ENCODE data around the gene ZDHHC20. TPM values are rescaled to one million over a fixed set of nuclear protein-coding genes. Genes with fewer than 3 reads are reported as not detected.

The ZDHHC20 gene
- total RNA-seq, 3 donors from 2014 or later, result 55.2 to 77.4 (median 74.4) TPM

DNA sequence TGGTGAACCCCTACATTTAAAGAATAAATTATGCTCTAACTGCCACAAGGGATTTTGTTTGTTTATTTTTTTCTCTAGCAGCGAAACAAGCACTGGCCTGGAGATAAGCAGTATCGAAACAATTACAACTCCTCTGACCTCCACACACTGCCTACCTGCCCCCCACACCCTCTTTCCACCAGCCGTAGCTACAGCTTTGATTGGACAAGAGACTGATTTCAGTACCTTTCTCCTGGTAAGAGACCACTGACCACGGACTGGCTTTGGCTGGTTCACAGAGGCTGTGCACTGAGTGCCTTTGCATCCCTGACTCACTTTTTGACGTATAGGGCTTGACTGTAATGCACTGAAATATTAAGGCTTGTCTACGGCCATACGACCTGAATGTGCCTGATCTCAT, 7.4 kb upstream of the ZDHHC20 start:
- no peaks in the 10 kb centered on the region for H3K4me1 ChIP-seq (ENCODE audit: low read depth)
- intact Hi-C loops (cut with DNase I, micrococcal nuclease), result no loop called here
- DNase-seq (no peak), ATAC-seq (peak; percentile 14)
- no peaks in the 10 kb centered on the region for H3K36me3 ChIP-seq (ENCODE audit: low read depth)
- H3K9me3 ChIP-seq, result peaks cover 3% of the 10 kb centered on the region
- no peak overlapping the region for H3K4me3 ChIP-seq
- TF ChIP-seq, protein P1, sequence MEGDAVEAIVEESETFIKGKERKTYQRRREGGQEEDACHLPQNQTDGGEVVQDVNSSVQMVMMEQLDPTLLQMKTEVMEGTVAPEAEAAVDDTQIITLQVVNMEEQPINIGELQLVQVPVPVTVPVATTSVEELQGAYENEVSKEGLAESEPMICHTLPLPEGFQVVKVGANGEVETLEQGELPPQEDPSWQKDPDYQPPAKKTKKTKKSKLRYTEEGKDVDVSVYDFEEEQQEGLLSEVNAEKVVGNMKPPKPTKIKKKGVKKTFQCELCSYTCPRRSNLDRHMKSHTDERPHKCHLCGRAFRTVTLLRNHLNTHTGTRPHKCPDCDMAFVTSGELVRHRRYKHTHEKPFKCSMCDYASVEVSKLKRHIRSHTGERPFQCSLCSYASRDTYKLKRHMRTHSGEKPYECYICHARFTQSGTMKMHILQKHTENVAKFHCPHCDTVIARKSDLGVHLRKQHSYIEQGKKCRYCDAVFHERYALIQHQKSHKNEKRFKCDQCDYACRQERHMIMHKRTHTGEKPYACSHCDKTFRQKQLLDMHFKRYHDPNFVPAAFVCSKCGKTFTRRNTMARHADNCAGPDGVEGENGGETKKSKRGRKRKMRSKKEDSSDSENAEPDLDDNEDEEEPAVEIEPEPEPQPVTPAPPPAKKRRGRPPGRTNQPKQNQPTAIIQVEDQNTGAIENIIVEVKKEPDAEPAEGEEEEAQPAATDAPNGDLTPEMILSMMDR (IDR thresholded peaks at IDR 0.05), result no peak

DNA sequence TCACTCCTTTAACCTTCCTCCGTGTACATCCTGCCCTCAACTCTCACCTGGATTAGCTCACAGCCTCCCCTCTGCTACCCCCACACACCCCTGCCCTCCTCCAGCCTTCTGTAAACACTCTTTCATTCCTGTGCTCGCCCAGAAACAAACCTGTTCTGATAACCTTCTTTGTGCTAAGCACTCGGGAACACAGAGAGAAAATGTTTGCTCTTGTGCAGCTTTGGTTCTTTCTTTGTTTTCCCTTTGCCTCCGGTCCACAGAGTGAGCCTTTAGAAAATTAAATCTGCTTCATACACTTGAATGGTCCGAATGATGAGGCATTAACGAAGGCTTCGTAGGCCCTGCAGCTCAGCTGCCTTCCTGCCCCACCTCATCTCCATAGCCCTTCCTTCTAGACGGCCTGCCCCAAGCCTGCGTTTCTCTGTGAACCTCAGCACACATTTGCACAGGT, 6.6 kb upstream of the ZDHHC20 start:
- intact Hi-C loops (cut with DNase I, micrococcal nuclease), result no loop called here
- TF ChIP-seq, protein P1 (IDR thresholded peaks at IDR 0.05), result no peak
- H3K9me3 ChIP-seq, result peaks cover 2% of the 10 kb centered on the region
- no peak overlapping the region for H3K4me3 ChIP-seq
- ATAC-seq (peak; percentile 90), DNase-seq (peak in 1 of 3 donors; percentile 22)
- no peaks in the 10 kb centered on the region for H3K4me1 ChIP-seq (ENCODE audit: low read depth)
- H3K36me3 ChIP-seq (ENCODE audit: low read depth), result no peaks in the 10 kb centered on the region

DNA sequence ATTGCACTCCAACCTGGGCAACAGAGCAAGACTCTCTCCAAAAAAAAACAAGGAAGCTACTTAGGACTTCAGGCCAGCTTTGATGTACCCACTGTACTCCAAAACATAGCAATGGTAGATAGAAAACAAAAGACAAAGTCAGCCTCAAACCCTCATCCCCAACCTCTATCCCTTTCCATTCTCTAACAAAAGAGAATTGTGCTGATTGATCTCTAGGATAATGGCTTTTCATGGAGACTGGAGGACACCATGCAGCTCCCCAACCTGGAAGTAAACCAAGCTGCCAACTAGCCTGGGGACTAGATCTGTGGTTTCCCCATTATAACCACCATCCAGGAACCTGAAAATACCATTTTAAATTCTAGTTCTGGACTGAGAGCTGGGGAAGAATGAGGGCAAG, 4.3 kb upstream of the ZDHHC20 start:
- ATAC-seq, result no peak
- intact Hi-C loops (cut with DNase I, micrococcal nuclease), result no loop called here

DNA sequence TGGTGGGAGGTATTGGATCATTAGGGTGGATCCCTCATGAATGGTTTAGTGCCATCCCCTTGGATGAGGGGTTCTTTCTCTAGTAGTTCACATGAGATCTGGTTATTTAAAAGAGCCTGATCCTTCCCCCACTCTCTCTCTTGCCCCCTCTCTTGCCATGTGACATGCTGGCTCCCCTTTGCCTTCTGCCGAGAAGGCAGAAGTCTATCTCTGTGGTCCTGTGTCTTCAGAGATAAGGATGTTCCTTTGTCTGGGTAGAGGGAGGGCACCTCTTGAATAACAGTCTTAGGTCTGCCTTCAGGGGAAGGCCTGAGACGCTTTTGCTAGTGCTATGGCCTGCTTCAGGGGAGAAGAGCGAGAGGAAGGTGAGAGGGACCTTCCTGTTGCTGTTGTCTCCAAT, 2.0 kb upstream of the ZDHHC20 start:
- ATAC-seq (no peak), DNase-seq (no peak)
- Histone ChIP-seq H3K4me1 (ENCODE audit: low read depth) (peaks cover 7% of the 10 kb centered on the region), H3K4me3 (no peak overlapping the region), H3K9me3 (no peaks in the 10 kb centered on the region), H3K36me3 (ENCODE audit: low read depth) (no peaks in the 10 kb centered on the region)
- TF ChIP-seq, protein P1 (IDR thresholded peaks at IDR 0.05), result no peak
- intact Hi-C loops (cut with DNase I, micrococcal nuclease), result no loop called here

More for the DNA sequence above, 4.3 kb upstream of the ZDHHC20 start:
- DNase-seq, result no peak
- H3K36me3 ChIP-seq (ENCODE audit: low read depth), result no peaks in the 10 kb centered on the region
- TF ChIP-seq, protein P1 (IDR thresholded peaks at IDR 0.05), result no peak
- H3K4me1 ChIP-seq (ENCODE audit: low read depth), result no peaks in the 10 kb centered on the region
- H3K9me3 ChIP-seq, result no peaks in the 10 kb centered on the region
- H3K4me3 ChIP-seq, result no peak overlapping the region

- peak; percentile 47 for ATAC-seq
- intact Hi-C loops (cut with DNase I, micrococcal nuclease), result no loop called here
- Histone ChIP-seq H3K4me1 (ENCODE audit: low read depth) (peaks cover 7% of the 10 kb centered on the region), H3K4me3 (peak overlapping the region; percentile 90), H3K36me3 (ENCODE audit: low read depth) (no peaks in the 10 kb centered on the region), H3K9me3 (no peaks in the 10 kb centered on the region)
- DNase-seq, result peak; percentile 73 to 76 (median 74)
- TF ChIP-seq, protein P1 (IDR thresholded peaks at IDR 0.05), result no peak
These were observed 671 bp downstream of the ZDHHC20 start for GRCh38 chr13:21458451-21458812.

Data from mucosa of descending colon (tissue), 3 donors.